Breast epithelium (tissue), 3 donors: ENCODE results near the gene GRB2.

Experiments used
- POLR2A ChIP-seq: fragments of 450-650 bp; IDR thresholded peaks from one replicate; pipeline ENCODE4 v1.6.1; 2016; ENCODE audit warnings: antibody characterized with exemption, mild to moderate bottlenecking, moderate library complexity
- TF ChIP-seq, protein P1 (sequence below), 3 donors: fragments of 450-650 bp; IDR thresholded peaks; one replicate each; pipeline ENCODE4 v1.5.1; 2016 to 2017; ENCODE audit warnings: antibody characterized with exemption in 3 of 3, mild to moderate bottlenecking in 3 of 3, moderate library complexity in 3 of 3

DNA sequence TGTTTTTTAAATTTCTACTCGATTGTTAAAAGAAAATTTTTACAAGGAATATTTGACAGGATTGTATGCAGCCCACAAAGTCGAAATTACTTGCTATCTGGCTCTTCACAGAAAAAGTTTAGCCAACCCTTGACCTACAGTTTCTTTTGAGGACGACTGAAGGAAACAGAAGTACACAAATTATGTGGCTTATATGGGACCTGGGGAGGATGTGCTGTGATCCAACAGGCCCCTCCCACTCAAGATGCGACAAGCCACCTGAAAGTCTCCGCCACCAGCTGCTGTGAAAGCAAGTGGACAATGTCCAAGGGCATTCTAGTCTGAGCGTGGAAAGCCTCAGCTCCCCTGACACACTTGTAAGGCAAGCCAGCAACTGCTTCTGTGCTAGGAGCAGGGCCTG is 73.8 kb downstream of the GRB2 start:
- TF ChIP-seq, protein P1, sequence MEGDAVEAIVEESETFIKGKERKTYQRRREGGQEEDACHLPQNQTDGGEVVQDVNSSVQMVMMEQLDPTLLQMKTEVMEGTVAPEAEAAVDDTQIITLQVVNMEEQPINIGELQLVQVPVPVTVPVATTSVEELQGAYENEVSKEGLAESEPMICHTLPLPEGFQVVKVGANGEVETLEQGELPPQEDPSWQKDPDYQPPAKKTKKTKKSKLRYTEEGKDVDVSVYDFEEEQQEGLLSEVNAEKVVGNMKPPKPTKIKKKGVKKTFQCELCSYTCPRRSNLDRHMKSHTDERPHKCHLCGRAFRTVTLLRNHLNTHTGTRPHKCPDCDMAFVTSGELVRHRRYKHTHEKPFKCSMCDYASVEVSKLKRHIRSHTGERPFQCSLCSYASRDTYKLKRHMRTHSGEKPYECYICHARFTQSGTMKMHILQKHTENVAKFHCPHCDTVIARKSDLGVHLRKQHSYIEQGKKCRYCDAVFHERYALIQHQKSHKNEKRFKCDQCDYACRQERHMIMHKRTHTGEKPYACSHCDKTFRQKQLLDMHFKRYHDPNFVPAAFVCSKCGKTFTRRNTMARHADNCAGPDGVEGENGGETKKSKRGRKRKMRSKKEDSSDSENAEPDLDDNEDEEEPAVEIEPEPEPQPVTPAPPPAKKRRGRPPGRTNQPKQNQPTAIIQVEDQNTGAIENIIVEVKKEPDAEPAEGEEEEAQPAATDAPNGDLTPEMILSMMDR (IDR thresholded peaks at IDR 0.05), result no peak
- TF ChIP-seq POLR2A, result no peak
